Suppressor macrophage (primary cell): ENCODE results near the gene STK4.
"Not testable (repeated sequence)": the region's sequence is repeated elsewhere in the genome, so short reads cannot be mapped to it uniquely, and the experiment has no call there.

Experiments
- DNase-seq, 4 experiments: peaks; one replicate each; pipeline ENCODE4 v3.0.0-alpha.2; 2020 to 2022

STK4 gene

DNA sequence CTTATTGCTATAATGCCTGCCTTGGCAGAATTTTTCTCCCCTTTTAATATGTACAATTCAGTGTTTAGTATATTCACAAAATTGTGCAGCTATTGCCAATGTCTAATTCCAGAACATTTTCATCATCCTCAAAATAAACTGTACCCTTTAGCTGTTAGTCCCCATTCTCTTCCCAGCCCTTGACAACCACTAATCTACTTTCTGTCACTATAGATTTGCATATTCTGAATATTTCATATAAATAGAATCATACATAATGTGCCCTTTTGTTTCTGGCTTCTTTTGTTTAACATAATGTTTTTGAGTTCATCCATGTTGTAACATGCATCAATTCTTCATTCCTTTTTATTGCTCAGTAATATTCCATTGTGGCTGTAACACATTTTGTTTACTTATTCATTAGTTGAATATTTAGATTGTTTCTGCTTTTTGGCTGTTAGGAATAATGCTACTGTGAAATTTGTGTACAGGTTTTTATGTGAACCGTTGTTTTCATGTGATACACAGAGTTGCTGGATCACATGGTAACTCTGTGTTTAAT lies 22.4 kb downstream of the STK4 start:
- DNase-seq: no peak

DNA sequence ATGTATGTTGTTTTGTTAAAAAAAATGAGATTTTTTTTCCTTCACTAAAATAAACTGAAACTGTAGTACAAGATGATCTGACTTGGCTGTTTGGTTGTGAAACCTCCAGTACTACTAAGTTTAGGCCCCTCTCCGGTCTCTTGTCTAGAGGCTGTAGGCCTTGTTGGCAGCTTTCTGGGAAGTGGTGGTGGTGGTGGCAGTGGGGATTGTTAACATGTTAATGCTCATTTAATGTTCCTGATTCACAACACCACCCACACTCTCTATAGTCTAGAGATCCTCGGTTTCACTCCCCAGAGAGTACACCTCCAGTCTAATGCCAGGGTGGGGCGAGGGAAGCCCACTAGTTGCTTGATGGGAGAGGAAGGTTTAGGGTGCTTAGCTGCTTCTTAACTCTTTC lies 24.1 kb downstream of the STK4 start:
- peak; percentile 39 to 65 (median 62) for DNase-seq

DNA sequence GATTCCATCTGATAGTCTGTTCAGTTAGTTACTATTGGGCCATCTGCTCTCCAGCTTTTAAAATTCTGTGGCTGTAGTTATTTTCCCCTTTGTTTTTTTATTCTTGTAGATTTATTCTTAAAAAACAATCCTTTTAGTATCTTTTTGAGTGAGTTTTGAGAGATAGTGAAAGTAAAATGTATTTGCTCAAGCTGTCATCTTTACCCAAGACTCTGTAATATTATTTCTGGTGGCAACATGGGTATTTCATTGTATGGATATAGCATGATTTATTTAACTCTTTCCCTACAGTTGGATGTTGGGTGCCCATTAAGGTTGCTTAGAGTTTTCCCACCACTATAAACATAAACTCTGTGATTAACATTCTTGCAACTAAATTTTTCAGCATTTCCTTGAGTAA lies 24.6 kb downstream of the STK4 start:
- DNase-seq: no peak

DNA sequence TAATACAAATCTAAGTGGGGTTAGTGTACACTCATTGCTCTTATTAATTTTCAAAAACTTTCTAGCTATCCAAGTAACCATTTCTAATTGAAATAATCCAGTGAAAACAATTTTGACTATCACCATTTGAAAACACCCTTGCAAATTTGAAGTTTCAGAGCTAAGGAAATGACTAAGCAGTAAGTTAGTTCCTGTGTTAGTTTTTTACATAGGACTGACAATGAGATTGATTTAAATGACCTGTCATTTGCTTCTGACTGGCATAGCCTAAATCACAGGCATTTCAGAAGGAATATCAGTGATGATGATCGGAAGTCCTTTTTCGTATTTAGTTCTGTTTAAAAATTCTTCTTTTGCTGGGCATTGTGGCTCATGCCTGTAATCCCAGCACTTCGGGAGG lies 27.0 kb downstream of the STK4 start:
- peak in 3 of 4 experiments; percentile 9 to 71 (median 58) for DNase-seq

DNA sequence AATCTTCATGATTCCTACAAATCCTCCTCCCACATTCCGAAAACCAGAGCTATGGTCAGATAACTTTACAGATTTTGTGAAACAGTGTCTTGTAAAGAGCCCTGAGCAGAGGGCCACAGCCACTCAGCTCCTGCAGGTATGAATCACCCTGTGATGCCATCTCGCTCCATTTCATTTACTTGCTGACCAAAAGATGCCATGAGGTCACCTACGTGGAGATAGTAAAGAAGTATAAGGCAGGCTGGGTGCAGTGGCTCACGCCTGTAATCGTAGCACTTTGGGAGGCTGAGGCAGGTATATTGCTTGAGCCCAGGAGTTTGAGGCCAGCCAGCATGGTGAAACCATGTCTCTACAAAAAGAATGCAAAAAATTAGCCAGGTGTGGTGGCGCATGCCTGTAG lies 30.9 kb downstream of the STK4 start:
- no peak for DNase-seq

DNA sequence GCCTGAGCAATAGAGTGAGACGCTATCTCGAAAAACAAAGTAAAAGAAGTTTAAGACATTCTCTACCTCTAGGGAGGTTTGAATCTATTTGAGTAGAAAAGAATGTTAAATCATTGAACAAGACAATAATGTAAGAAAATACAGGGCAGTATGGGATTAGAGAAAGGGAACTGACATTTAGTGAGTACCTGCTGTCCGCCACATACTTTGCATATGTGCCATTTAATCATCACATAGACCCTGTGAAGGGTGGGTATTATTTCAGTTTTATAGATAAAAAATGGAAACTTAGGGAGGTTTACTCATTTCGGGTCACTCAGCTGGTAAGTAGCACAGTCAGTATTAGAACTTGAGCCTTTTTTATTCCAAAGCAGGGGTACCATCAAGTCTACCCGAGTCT lies 31.4 kb downstream of the STK4 start:
- DNase-seq: no peak

DNA sequence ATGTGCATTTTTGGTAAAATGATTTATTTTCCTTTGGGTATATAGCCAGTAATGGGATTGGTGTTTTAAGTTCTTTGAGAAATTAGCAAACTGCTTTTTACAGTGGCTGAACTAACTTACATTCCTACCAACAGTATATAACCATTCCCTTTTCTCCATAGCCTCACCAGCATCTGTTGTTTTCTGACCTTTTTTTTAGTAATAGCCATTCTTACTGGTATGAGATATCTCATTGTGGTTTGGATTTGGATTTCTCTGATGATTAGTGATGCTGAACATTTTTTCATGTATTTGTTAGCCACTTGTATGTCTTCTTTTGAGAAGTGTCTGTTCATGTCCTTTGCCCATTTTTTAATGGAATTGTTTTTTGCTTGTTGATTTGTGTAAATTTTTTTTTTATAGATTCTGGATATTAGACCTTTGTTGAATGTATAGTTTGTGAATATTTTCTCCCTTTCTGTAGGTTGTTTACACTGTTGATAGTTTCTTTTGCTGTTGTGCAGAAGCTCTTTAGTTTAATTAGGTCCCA lies 42.3 kb downstream of the STK4 start:
- no peak for DNase-seq

DNA sequence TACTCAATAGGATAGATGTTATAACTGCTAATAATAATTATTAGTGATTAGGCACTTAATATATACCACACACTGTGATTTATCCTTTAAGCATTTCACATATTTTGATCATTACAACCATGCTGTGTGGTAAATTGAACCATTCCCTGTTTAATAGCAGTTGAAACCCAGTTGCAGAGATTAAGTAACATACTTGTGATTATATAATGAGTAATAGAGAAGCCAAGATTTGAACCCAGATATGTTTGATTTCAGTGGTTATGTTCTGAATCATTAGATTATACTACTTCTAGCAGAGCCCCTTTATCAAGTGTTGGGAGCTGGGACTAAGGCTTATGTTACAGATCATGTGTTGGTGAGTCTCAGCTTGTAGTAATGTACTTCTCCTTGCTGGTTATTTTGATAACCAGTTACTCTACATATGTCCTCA lies 44.1 kb downstream of the STK4 start:
- DNase-seq: no peak

DNA sequence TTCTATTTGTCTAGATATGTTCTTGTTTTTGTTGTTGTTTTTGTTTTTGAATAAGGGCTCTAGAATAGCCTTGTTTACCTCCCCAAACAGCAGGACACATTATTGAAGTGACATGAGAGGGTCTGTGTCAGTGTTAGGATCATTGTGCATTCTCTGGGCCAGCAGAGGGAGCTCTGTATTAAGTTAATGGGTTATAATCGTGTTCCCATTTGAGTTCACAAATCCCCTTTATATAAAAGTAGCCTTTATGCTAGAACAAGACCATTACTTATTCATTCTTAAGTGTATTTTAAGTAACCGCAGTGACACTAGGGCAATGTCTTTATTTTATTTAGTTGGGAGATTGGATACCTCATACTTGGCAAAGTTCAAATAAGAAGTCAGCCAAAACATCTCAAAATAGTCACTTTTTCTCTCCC lies 44.8 kb downstream of the STK4 start:
- DNase-seq: peak; percentile 51 to 71 (median 54)

DNA sequence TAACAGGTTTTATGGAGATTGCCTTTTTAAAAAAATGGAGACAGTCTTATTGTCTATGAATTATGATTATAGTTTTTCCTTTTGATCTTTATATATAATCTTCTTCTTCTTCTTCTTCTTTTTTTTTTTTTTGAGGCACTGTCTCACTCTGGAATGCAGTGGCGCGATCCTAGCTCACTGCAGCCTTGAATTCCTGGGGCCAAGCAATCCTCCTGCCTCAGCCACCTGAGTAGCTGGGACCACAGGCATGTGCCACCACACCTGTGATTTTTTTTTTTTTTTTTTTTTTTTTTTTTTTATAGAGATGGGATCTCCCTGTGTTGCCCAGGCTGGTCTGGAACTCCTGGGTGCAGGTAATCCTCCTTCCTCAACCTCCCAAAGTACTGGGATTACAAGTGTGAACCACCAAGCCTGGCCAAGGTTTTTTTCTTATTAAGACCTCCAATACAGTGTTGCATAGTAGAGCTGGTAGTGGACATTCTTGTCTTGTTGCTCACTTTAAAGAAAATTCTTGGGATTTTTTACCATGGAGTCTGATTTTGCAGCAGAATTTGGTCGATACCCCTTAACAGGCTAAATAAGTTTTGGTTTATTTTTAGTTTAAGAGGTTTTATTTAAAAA lies 46.5 kb downstream of the STK4 start:
- DNase-seq: no peak

DNA sequence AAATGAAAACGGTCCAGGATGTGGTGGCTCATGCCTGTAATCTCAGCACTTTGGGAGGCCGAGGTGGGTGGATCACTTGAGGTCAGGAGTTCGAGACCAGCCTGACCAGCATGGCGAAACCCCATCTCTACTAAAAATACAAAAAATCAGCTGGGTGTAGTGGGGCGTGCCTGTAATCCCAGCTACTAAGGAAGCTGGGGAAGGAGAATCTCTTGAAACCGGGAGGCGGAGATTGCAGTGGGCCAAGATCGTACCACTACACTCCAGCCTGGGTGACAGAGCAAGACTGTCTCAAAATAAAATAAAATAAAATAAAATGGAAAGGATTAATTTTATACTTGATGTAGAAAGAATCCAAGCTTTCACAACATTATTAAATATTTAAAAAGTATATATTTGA lies 47.8 kb downstream of the STK4 start:
- not testable (repeated sequence) for DNase-seq

DNA sequence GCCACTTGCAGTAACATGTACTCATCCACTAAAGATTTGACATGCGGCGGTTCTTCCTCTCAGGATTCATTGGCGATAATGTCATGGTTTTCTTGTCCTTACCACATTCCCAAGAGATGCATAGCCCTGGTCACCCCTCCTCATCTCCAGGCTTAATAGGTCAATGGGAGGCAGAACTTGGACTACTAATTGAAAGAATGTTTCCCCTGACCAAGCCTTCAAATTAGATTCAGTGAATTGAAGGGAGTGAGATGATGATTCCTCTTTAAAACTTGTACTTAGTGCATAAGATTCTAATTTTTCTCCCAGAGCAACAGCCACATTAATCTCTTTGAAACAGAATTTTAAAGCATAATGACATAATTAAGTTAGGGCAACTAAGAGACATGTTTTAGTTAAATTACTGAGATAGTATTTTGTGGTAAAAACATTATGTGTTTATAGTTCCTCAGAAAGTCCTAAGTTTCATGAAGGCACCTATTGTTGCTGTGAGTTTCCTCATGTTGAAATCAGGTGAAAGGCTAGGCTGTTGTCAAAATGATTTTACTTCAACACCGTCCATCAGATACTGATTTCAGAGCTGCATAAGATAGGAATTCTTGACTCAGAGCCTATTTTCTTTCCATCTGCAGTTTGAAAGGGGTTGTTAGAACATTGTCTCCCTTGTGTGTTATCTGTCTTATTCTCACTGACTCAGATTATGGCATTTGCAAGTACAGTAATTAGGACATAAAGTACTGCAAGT lies 48.5 kb downstream of the STK4 start:
- no peak for DNase-seq

DNA sequence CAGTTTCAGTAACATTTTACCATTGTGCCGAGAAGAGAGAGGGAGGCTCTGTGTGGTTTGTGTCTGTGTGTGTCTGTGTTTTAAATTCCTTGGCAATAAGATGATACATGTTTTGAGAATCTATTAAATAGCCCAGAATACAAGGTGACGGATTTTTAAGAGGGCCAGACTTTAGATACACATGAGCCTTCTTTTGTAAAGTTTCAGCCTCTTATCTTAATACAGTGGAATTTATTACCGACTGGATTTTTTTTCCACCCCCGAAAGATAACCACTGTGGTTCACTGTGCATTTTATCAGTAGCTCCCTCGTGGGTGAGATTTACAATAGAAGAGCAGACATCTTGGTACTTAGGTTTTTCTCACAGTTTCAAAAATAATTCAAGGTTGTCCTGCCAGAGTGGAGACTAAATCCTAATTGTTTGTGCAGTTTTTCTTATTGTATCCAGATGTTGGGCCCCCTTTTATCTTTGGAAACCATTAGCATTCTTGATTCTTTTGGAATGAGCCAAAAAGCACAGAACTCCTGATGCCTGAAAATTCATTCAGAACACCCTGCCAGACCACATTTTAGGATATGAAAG lies 49.9 kb downstream of the STK4 start:
- DNase-seq: no peak

DNA sequence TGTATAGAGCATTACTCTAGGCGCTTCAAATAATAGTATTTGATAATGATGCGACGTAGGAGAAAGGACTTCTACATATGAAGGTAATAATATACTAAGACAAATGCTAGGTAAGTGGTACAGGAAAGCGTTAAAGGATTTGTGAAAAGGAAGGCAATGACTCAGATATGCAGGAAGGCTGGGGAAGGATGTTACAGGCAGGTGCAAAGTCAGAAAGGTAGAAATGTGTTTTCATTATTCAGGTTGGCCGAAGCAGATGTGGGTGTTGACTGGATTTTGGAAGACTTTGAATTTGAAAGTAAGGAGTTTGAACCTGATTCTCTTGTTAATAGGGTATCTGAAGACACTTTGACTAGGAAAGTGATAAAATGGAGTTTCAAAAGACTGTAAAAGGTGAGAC lies 51.0 kb downstream of the STK4 start:
- DNase-seq: no peak

DNA sequence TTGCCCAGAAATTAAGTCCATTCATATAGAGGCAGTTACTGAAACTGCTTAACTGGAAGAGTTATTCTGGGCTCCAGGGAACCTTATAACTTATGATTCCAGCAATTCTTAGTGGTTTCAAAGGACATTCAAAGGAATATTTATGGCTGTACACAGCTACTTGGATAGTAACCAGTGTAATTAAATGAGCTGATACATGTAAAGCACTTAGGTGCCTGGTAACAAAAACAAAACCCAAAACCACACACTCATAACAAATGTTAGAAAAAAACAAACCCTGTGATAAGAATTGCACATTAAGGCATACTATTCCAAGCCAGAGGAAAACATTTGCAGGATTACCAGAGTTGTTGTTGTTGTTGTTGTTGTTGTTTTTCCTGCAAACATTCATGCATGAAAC lies 51.5 kb downstream of the STK4 start:
- DNase-seq: no peak

DNA sequence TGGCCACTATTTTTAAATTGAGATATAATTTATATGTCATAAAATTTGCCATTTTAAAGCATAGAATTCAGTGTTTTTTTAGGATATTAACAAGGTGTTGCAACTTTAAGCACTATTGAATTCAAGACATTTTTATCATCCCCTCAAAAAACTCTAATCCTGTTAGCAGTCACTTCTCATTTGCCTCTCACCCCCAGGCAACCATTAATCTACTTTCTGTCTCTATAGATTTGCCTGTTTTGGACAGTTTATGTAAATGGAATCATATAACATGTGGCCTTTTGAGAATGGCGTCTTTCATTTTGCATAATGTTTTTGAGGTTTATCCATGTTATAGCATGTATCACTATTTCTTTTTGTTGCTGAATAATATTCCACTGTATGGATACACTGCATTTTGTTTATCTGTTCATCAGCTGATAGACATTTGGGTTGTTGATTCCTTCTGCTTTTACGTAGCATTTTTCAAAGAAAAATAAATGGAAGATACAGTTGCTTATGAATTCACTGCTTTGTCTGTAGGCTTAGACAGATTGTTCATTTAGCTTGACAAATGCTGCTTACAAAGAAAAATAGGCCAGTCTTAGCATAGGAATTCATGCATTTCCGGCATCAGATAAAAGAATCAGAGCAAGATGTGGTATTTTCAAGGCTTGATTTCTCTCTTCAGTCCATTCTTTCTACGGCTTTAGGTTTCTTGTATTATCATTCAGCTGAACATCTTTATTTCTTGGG lies 52.9 kb downstream of the STK4 start:
- no peak for DNase-seq

DNA sequence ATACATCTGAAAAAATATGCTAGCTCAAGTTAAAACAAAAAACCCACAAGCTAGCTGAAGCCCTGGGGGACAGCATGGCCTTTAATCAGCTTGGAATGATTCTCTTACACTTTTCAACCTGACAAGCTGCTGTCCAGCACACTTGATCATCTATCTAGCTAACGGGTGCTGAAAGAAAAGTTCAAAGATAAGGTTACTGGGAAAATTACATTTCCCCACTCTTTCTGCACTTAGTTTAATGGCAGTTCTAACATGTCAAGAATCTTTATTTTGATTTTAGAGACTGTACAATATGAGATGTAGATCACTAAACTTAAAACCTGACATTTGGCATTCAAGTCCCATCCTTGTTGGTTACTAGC lies 53.4 kb downstream of the STK4 start:
- no peak for DNase-seq

DNA sequence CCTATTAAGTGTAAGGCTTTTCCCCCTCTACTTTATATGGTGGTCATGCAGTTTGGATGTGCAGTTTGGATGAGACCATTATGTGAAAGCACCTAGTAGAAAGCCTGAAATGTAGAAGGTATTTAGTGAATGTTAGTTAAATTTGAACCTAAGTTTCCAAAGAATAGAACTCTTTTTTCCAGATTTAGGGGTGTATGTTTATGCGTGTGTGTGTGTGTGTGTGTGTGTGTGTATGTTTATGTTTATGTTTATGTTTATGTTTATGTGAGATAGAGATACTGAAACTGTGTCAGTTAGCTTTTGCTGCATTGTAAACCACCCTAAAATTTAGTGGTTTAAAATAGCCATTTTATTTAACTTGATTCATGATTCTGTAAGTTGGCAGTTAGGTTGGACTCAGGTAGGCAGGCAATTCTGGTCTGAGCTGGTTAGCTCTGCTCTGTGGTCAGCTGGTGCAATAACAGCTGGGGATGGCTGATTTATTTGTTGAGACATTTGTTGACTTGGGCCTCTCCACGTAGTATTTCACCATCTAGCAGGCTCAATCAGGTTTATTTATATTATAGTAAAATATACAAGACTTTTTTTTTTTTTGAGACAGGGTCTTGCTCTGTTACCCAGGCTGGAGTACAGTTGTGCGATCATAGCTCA lies 54.0 kb downstream of the STK4 start:
- DNase-seq: no peak

DNA sequence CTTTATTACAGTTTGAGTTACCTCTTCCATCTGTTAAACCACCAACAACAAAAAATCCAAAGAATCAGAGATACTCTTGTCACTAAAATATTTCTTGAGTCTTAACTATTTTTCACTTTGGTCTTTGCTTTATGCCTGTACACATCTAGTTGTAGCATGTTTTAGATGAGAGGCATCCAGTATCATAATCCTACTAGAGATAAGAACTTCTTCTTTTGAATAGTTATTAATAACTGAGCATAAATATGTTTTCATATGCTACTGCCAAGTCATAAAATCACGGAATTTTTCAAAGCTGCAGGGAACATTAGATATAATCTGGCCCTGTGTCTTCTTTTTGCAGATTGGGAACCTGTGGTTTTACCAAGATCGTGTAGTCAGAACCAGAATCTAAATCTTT lies 55.3 kb downstream of the STK4 start:
- no peak for DNase-seq

DNA sequence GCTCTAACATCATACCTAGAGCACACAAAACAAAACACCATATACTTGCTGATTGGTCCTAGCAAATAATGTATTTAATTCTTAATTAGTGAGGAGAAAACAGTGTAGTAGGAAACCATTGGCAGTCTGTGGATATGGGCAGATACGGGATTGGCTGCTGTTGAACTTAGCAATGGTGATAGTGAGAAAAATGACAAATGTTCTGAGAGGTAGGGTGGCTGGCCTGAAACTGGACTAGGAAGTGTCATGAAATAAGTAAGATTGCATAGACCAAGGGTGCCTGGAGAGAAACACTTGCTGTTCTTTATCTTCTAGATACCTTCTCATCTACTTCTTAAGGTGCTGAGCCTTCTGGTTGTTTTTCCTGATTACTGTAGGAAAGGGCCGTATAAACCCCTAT lies 56.8 kb downstream of the STK4 start:
- DNase-seq: not testable (repeated sequence)

DNA sequence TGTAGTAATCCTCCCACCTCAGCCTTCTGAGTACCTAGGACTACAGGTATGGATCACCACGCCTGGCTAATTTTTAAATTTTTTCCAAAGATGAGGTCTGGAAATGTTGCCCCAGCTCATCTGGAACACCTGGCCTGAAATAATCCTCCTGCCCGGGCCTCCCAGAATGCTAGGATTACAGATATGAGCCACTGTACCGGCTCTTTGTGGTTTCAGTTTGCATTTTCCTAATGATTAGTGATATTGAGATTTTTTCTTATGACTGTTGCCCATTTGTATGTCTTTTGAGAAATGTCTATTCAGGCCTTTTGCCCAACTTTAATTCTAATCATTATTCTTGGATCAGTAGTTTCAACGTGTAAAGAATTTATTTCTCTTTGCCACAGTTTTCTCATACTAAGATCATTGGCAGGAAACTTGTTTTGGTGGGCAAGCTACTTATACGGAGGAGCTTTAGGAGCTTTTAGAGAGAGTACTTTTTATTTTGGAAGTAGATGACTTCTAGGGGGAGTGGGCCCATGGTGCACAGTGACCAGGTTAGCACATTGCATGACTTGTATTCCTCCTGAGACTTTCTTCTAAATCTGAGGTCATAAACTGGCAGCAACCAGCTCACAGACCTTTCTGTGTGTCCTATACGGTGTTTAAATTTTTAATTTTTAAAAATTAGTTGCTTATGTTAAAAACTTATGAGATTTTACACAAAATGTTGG lies 62.3 kb downstream of the STK4 start:
- DNase-seq: no peak

DNA sequence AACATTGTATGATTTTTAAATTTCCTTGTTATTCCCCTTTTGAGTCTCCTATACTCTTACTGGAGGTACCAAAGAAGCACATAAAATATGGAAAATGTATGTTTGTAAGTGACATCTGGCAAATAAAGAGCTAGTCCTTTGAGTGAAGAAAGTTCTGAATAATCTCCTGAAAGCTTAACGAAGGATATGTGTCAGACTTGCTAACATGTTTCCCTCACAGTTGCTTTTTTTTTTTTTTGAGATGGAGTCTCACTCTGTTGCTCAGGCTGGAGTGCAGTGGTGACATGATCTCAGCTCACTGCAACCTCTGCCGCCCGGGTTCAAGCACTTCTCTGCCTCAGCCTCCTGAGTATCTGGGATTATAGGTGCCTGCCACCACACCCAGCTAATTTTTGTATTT lies 63.6 kb downstream of the STK4 start:
- DNase-seq: no peak
